ENCODE results near the gene DAB2IP.

Gene DAB2IP

GRCh38 chr9:121660367-121660766, 8.9 kb downstream of the DAB2IP start:
- H3K27ac ChIP-seq = no peak overlapping the region
- DNase-seq (ENCODE audit: low read depth, low spot score) = no peak

- no peak overlapping the region for H3K27ac ChIP-seq
- DNase-seq (ENCODE audit: low read depth, low spot score) = no peak
These were observed 9.4 kb downstream of the DAB2IP start for GRCh38 chr9:121660876-121661275.

- H3K27ac ChIP-seq = no peak overlapping the region
- no peak for DNase-seq (ENCODE audit: low read depth, low spot score)
These were observed 9.9 kb downstream of the DAB2IP start for GRCh38 chr9:121661328-121661727.

GRCh38 chr9:121662359-121662758, 10.9 kb downstream of the DAB2IP start:
- H3K27ac ChIP-seq = no peak overlapping the region
- no peak for DNase-seq (ENCODE audit: low read depth, low spot score)

- no peak for DNase-seq (ENCODE audit: low read depth, low spot score)
- H3K27ac ChIP-seq = no peak overlapping the region
These were observed 11.6 kb downstream of the DAB2IP start for GRCh38 chr9:121662891-121663580.

GRCh38 chr9:121663591-121663990, 12.2 kb downstream of the DAB2IP start:
- H3K27ac ChIP-seq = no peak overlapping the region
- no peak for DNase-seq (ENCODE audit: low read depth, low spot score)

- no peak for DNase-seq (ENCODE audit: low read depth, low spot score)
- H3K27ac ChIP-seq = no peak overlapping the region
These were observed 14.9 kb downstream of the DAB2IP start for GRCh38 chr9:121666294-121666693.

- no peak overlapping the region for H3K27ac ChIP-seq
- DNase-seq (ENCODE audit: low read depth, low spot score) = no peak
These were observed 15.8 kb downstream of the DAB2IP start for GRCh38 chr9:121667214-121667613.

- H3K27ac ChIP-seq = no peak overlapping the region
- no peak for DNase-seq (ENCODE audit: low read depth, low spot score)
These were observed 16.5 kb downstream of the DAB2IP start for GRCh38 chr9:121667890-121668289.

- no peak overlapping the region for H3K27ac ChIP-seq
- DNase-seq (ENCODE audit: low read depth, low spot score) = no peak
These were observed 19.0 kb downstream of the DAB2IP start for GRCh38 chr9:121670431-121670830.

GRCh38 chr9:121671612-121672155, 20.2 kb downstream of the DAB2IP start:
- H3K27ac ChIP-seq = no peak overlapping the region
- DNase-seq (ENCODE audit: low read depth, low spot score) = no peak

- H3K27ac ChIP-seq = no peak overlapping the region
- no peak for DNase-seq (ENCODE audit: low read depth, low spot score)
These were observed 20.8 kb downstream of the DAB2IP start for GRCh38 chr9:121672213-121672612.

- H3K27ac ChIP-seq = no peak overlapping the region
- no peak for DNase-seq (ENCODE audit: low read depth, low spot score)
These were observed 21.6 kb downstream of the DAB2IP start for GRCh38 chr9:121672986-121673385.

- no peak for DNase-seq (ENCODE audit: low read depth, low spot score)
These were observed 22.1 kb downstream of the DAB2IP start for GRCh38 chr9:121673576-121673975.

GRCh38 chr9:121674017-121674416, 22.6 kb downstream of the DAB2IP start:
- no peak overlapping the region for H3K27ac ChIP-seq
- no peak for DNase-seq (ENCODE audit: low read depth, low spot score)

More at GRCh38 chr9:121673576-121673975, 22.1 kb downstream of the DAB2IP start:
- no peak overlapping the region for H3K27ac ChIP-seq

GRCh38 chr9:121674952-121675351, 23.5 kb downstream of the DAB2IP start:
- DNase-seq (ENCODE audit: low read depth, low spot score) = no peak
- no peak overlapping the region for H3K27ac ChIP-seq

GRCh38 chr9:121675381-121675780, 23.9 kb downstream of the DAB2IP start:
- no peak for DNase-seq (ENCODE audit: low read depth, low spot score)

GRCh38 chr9:121675969-121676822, 24.8 kb downstream of the DAB2IP start:
- H3K27ac ChIP-seq = no peak overlapping the region
- DNase-seq (ENCODE audit: low read depth, low spot score) = no peak

More at GRCh38 chr9:121675381-121675780, 23.9 kb downstream of the DAB2IP start:
- no peak overlapping the region for H3K27ac ChIP-seq

- DNase-seq (ENCODE audit: low read depth, low spot score) = no peak
- no peak overlapping the region for H3K27ac ChIP-seq
These were observed 25.5 kb downstream of the DAB2IP start for GRCh38 chr9:121676926-121677325.

- no peak for DNase-seq (ENCODE audit: low read depth, low spot score)
- H3K27ac ChIP-seq = no peak overlapping the region
These were observed 27.1 kb downstream of the DAB2IP start for GRCh38 chr9:121678501-121679022.
